ENCODE measurements around the gene NKD1.

GRCh38 chr16:50697421-50697715 lies 149.2 kb downstream of the NKD1 start:
- no peak for TF ChIP-seq CTCF (conservative IDR thresholded peaks at IDR 0.05; ENCODE audit: low read length)
- TF ChIP-seq EZH2phosphoT487 (IDR thresholded peaks at IDR 0.05; ENCODE audit: borderline replicate concordance, low read depth, low read length): no peak
